DOHH2 (cell line): ENCODE data around the gene EML6.

ENCODE experiments used
- CTCF ChIP-seq: fragments of 200-600 bp; sonication (generic); IDR thresholded peaks from one replicate; pipeline ENCODE4 v1.5.1; 2014; ENCODE audit warnings: antibody characterized with exemption, mild to moderate bottlenecking, low read depth, low read length; ENCODE audit not compliant: poor library complexity, severe bottlenecking
- EZH2phosphoT487 ChIP-seq: fragments of 200-600 bp; sonication (generic); IDR thresholded peaks from 2 replicates; pipeline ENCODE4 v1.6.1; 2017; ENCODE audit warnings: borderline replicate concordance, mild to moderate bottlenecking, antibody characterized with exemption, low read length, moderate library complexity, mixed read lengths

GRCh38 chr2:54772110-54772509, 48.6 kb downstream of the EML6 start:
- no peak for TF ChIP-seq CTCF
- no peak for TF ChIP-seq EZH2phosphoT487
